Measurements from ENCODE around the gene KCNG2.

GRCh38 chr18:79766308-79766707, 31.4 kb upstream of the KCNG2 start:
- TF ChIP-seq CTCF (IDR thresholded peaks at IDR 0.05; ENCODE audit: poor library complexity) (no peak), EZH2 (IDR thresholded peaks at IDR 0.05; ENCODE audit: borderline replicate concordance) (no peak)
